Left kidney (tissue), 8 donors: ENCODE data around the gene NOCT. TPM values are rescaled to one million over a fixed set of nuclear protein-coding genes. Genes with fewer than 3 reads are reported as not detected.
"Not testable (repeated sequence)": the region's sequence is repeated elsewhere in the genome, so short reads cannot be mapped to it uniquely, and the experiment has no call there.

Experiments used
- DNase-seq: peaks from one replicate; pipeline ENCODE4 v3.0.0-alpha.2; 2013
- long read RNA-seq, 8 donors: transcript quantifications; one replicate each; lab custom pipeline, GENCODE V29; 2026
- polyA plus RNA-seq: library from polyadenylated mRNA; unstranded; fragments of 120-200 nt; gene quantifications from one replicate; pipeline ENCODE4 v1.2.1, GENCODE V29; 2013; ENCODE audit not compliant: insufficient read length

Gene NOCT
- 8.8 TPM for polyA plus RNA-seq
- long read RNA-seq, donor 1, partial matches to known transcripts, result 0 of 1 reads
- long read RNA-seq, donor 1, other reads (novel, unspliced or antisense), result 0 of 1 reads
- long read RNA-seq, donor 2, partial matches to known transcripts, result 27 of 35 reads
- long read RNA-seq, donor 2, other reads (novel, unspliced or antisense), result 8 of 35 reads
- long read RNA-seq, donor 3, partial matches to known transcripts, result 12 of 18 reads
- long read RNA-seq, donor 3, other reads (novel, unspliced or antisense), result 5 of 18 reads
- long read RNA-seq, donor 4, result 0 reads
- long read RNA-seq, donor 5, partial matches to known transcripts, result 0 of 3 reads
- long read RNA-seq, donor 5, other reads (novel, unspliced or antisense), result 0 of 3 reads
- long read RNA-seq, donor 6, partial matches to known transcripts, result 47 of 53 reads
- long read RNA-seq, donor 6, other reads (novel, unspliced or antisense), result 5 of 53 reads
- long read RNA-seq, donor 7, partial matches to known transcripts, result 0 of 1 reads
- long read RNA-seq, donor 7, other reads (novel, unspliced or antisense), result 0 of 1 reads
- long read RNA-seq, donor 8, partial matches to known transcripts, result 0 of 1 reads
- long read RNA-seq, donor 8, other reads (novel, unspliced or antisense), result 0 of 1 reads

- peak; percentile 84 for DNase-seq
Measured at GRCh38 chr4:139015269-139015947, at the start of gene NOCT. TSS of gene NOCT (plus strand) at chr4:139015781. CDS start at chr4:139015982, 201 bp downstream.

GRCh38 chr4:138967313-138967712 is 48.3 kb upstream of the NOCT start:
- DNase-seq, result no peak

GRCh38 chr4:138972956-138973801 is 42.4 kb upstream of the NOCT start:
- DNase-seq, result no peak

GRCh38 chr4:138975225-138975624 is 40.4 kb upstream of the NOCT start:
- DNase-seq, result no peak

- DNase-seq, result no peak
Measured at GRCh38 chr4:138976526-138976925, 39.1 kb upstream of the NOCT start.

- no peak for DNase-seq
Measured at GRCh38 chr4:138977524-138977923, 38.1 kb upstream of the NOCT start.

GRCh38 chr4:138978028-138978585 is 37.5 kb upstream of the NOCT start:
- no peak for DNase-seq

GRCh38 chr4:138978600-138978999 is 37.0 kb upstream of the NOCT start:
- DNase-seq, result no peak

- no peak for DNase-seq
Measured at GRCh38 chr4:138979742-138980141, 35.8 kb upstream of the NOCT start.

- DNase-seq, result no peak
Measured at GRCh38 chr4:138981930-138982390, 33.6 kb upstream of the NOCT start.

- no peak for DNase-seq
Measured at GRCh38 chr4:138982754-138983153, 32.8 kb upstream of the NOCT start.

- DNase-seq, result no peak
Measured at GRCh38 chr4:138983690-138984089, 31.9 kb upstream of the NOCT start.

GRCh38 chr4:138984647-138985046 is 30.9 kb upstream of the NOCT start:
- no peak for DNase-seq

GRCh38 chr4:138992676-138993075 is 22.9 kb upstream of the NOCT start:
- no peak for DNase-seq

GRCh38 chr4:138996090-138996489 is 19.5 kb upstream of the NOCT start:
- no peak for DNase-seq

- no peak for DNase-seq
Measured at GRCh38 chr4:138999666-139000065, 15.9 kb upstream of the NOCT start.

GRCh38 chr4:139000134-139000533 is 15.4 kb upstream of the NOCT start:
- not testable (repeated sequence) for DNase-seq

- not testable (repeated sequence) for DNase-seq
Measured at GRCh38 chr4:139001430-139001829, 14.2 kb upstream of the NOCT start.

GRCh38 chr4:139003668-139004067 is 11.9 kb upstream of the NOCT start:
- not testable (repeated sequence) for DNase-seq

- DNase-seq, result no peak
Measured at GRCh38 chr4:139005774-139006173, 9.8 kb upstream of the NOCT start.

- no peak for DNase-seq
Measured at GRCh38 chr4:139007640-139008039, 7.9 kb upstream of the NOCT start.

GRCh38 chr4:139008278-139008677 is 7.3 kb upstream of the NOCT start:
- not testable (repeated sequence) for DNase-seq
